NCI-H446 (cell line): Measurements from ENCODE around the gene CANX.

Experiments used
- DNase-seq, 2 experiments: peaks; one replicate each; lab custom pipeline; 2025; lab: John Stamatoyannopoulos, UW

Gene CANX

DNA sequence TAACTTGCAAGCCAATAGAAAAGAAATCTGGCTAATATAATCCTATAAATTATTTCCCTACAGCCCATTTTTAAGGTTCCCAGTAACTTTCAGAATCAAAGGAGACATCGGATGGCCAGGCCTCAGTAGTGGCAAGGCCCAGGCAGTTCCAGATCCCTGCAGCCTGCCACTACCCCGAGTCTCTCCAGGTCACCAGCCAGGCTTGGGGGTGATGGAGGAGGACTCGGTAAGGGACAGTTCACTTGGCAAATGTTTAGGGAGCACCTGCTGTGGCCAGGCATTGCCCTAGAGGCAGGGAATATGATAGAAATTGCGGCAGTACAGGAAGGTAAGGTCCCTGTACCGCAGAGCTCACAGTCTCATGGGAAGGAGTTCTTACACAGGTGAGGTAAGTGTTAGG is 79.8 kb downstream of the CANX start:
- DNase-seq: no peak

DNA sequence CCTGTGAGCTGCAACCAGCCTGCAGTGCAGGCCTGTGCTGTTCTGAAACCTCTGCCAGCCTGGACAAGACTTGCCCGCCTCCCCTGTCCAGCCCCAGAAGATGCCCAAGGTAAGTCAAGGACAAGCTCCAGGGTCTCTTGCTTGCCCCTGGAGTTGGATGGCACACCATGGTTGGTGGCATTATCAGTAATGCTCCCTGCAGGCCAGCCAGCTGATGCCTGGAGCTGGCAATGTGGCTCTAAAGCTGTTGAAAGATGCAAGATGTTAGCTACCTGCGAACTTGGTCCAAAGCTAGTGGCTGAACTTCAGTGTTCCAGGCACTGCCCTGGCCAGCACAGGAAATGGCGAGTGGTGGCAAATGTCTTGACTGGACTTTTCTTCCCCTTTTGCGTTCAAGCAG is 81.1 kb downstream of the CANX start:
- DNase-seq: no peak

DNA sequence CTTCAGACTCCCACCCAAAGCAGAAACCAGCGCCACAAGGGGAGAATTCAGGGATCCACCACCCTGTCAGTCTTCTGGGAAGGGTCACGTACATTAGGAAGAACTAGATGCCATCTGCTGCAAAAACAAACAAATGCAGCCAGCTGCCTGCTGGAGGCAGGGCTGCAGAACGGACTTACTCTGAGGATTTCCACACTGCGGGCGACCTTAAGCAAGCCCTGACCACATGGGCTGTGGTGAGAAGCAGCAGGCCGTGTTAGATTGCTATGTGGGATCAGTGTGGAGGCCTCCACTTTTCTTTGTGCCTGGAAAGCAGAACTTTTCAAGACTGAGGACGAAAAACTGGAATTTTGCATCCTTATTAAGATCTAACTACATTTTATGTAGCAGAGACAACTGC is 81.6 kb downstream of the CANX start:
- DNase-seq: no peak
